GM19240 (cell line): ENCODE results near the gene PRPH2.
"Not testable (repeated sequence)": the region's sequence is repeated elsewhere in the genome, so short reads cannot be mapped to it uniquely, and the experiment has no call there.

Source experiments
- DNase-seq: peaks from one replicate; pipeline ENCODE4 v3.0.0; 2011; ENCODE audit warnings: low spot score; ENCODE audit not compliant: insufficient read length

PRPH2 gene

DNA sequence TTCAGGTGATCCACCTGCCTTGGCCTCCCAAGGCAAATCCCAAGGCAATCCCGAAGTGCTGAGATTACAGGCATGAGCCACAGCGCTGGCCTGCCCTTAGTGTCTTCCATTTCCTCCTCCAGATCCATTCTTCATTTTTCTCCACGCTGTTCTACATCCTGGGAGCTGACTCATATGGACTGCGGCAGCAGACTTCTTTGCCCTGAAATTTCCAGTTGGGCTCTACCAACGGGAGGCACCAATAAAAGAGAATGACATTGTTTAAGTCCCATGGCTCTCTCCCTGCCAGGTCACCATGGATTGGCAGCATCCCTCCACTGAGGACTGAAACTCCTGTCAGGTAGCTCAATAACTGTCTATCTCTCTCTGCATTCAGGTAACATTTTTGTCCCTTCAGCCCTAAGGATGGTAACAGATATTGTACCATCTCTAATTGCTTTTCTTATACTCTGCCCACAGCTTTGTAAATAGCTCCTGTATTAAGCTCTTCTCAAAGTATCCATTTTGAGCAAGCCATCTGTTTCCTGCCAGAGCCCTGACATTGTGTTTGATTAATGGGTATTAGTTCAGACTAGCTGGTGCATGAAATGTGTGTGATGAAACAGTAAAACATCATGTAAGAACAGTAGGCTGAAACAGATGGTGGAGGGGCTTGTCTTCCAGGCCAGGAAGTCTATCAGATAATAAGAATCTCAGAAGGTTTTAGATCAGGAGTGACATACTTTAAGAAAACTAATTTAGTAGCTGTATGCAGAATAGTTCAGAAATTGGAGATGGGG is 19.9 kb upstream of the PRPH2 start:
- DNase-seq: no peak

- no peak for DNase-seq
These were observed 18.3 kb upstream of the PRPH2 start for GRCh38 chr6:42740725-42741124.

DNA sequence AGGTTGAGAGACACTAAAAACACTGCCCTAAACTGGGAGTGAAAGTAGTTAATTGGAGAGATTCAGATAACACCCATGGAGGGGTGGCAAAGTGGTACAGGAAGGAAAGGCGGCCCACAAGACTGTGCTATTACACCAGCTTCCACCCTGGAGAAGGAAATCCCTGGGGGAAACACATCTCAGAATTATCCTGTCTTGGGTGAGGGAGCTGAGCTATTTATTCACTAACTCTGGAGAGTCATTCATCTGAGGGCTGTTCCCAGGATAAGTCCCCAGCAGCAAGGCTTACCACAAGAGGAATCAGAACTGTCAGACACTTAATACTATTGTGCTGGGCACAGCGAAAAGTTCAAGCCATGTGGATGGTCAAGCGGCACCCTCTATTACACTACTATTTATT is 13.6 kb upstream of the PRPH2 start:
- no peak for DNase-seq

- not testable (repeated sequence) for DNase-seq
These were observed 11.6 kb upstream of the PRPH2 start for GRCh38 chr6:42733867-42734481.

DNA sequence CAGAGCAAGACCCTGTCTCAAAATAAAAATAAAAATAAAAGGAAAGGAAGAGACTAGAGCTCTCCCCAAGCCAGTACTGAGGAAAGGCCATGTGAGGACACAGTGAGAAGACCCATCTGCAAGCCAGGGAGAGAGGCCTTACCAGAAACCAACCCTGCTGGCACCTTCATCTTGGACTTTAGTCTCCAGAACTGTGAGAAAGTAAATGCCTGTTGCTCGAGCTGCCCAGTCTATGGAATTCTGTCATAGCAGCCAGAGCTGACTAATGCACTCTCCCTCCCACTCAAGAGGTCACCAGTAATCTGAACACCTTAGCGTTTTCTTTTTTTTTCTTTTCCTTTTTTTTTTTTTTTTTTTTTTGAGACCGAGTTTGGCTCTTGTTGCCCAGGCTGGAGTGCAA is 7.3 kb upstream of the PRPH2 start:
- DNase-seq: no peak

DNA sequence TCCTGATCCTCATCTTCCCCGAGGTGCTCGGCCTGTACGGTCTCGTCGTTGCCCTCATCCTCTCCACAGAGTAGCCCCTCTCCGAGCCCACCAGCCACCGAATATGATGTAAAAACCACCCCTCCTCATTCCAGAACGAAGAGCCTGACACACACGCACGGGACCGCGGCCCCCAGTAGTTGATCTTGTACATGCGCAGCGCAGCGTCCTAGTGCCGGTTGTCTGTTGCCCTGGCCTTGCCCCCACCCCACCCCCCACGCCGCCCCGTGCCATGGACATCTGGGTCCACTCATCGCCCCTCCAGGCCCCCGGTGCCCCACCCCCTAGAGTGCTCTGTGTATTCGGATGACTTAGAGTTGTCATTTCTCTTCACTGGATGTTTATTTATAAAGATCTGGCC is 5.2 kb upstream of the PRPH2 start:
- no peak for DNase-seq

- no peak for DNase-seq
These were observed 4.8 kb upstream of the PRPH2 start for GRCh38 chr6:42727087-42727611.

- DNase-seq: peak; percentile 70
These were observed 4.2 kb upstream of the PRPH2 start for GRCh38 chr6:42726485-42727086.

DNA sequence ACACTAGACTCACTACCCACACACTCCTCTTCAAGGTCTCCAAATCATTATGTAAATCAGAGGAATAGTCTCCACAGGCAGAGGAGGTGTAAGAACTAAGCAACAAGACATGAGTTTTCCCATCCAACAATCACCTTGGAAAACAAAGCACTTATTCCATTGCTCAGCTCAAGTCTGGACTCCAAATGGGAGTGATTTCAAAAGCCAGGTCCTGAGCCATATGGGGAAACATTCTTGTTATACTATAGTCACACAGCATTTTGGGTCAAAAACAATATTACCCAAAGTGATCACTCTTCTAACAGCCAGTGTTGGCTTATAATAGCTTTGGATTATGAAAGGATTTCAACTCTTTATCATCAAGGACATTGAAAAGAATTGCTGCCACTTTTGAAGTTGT is 3.6 kb upstream of the PRPH2 start:
- DNase-seq: no peak

DNA sequence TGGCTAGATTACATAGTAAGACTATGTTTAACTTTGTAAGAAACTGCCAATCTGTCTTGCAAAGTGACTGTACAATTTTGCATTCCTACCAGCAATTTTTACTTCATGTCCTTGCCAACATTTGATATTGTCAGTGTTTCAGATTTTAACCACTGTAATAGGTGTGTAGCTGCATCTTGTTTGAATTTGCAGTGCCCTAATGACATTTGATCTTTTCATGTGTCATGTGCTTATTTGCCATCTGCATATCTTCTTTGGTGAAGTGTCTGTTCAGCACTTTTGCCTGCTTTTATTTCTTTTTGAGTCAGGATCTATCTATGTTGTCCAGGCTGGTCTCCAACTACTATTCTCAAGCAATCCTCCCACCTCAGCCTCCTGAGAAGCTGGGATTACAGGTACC is 2.4 kb upstream of the PRPH2 start:
- no peak for DNase-seq

GRCh38 chr6:42720739-42721138 is 1.7 kb downstream of the PRPH2 start:
- no peak for DNase-seq

DNA sequence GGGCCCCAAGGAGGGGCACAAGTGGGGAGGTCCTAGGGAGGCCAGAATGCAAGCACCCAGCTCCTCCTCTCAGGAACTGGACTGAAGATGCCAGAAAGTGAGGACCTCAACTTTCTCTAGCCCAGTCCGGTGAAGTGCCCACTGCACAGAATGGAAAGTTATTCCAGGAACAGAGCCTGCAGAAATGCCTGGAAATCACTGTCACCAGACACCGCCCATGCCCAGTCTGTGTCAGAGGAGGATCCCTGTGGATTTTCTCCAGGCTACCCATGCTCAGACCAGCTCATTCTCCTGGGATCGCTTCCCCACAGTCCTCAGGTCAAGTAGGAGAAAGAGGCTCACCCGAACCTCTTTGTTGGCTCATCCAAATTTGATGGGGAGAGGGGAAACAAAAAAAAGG is 6.5 kb downstream of the PRPH2 start:
- DNase-seq: no peak

DNA sequence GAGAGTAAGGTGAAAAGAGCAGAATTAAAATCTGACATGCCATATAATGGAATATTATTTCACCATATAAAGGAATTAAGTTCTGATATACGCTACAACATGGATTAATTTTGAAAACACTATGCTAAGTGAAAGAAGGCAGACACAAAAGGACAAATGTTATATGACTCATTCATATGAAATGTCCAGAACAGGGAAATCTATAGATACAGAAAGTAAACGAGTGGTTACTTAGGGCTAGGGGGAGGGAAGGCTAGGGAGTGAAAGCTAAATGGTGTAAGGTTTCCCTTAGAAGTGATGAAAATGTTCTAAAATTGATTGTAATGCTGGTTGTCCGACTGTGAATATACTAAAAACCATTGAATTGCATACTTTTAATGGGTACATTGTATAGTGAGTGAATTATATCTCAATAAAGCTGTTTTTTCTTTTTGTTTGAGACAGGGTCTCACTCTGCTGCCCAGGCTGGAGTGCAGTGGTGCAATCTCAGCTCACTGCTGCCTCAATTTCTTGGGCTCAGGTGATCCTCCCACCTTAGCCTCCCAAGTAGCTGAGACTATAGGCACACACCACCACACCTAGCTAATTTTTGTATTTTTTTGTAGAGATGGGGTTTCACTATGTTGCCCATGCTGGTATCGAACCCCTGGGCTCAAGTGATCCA is 8.2 kb downstream of the PRPH2 start:
- DNase-seq: no peak

DNA sequence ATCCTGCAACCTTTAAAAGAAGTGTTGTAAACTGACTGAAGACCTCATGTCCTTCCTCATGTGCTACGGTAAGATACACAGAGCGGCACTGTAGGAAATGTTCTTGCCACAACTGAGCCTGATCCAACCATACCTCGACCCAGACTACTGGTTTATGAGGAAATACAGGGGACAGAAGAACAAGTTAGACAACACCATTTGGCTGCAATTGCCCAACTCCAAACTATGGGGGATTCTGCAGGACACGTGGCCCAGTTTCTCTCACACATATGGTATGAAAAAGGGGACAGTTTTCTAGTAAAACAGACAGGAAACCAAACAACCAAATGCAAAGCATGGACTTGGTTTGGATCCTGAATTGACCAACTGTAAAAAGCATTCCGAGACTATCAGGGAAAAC is 10.5 kb downstream of the PRPH2 start:
- DNase-seq: no peak

DNA sequence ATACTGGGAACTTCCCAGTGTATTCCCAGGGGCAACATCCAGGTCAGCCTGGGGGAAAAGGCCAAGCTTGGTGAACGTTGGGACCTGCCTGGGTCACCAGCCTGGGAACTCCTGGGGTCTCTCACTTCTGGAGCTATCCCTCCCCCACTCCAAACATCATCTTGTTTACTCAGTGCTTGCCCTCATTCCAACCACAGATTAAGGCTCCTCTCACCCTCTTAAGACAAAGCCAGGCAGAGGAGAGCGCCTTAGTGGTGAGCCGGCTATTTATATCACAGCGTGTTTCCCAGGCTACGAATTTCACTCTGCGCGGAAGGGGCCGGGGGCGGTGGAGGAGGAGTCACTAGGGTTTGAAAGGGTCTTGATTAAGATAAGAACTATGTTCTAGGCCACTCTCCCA is 12.1 kb downstream of the PRPH2 start:
- DNase-seq: no peak

DNA sequence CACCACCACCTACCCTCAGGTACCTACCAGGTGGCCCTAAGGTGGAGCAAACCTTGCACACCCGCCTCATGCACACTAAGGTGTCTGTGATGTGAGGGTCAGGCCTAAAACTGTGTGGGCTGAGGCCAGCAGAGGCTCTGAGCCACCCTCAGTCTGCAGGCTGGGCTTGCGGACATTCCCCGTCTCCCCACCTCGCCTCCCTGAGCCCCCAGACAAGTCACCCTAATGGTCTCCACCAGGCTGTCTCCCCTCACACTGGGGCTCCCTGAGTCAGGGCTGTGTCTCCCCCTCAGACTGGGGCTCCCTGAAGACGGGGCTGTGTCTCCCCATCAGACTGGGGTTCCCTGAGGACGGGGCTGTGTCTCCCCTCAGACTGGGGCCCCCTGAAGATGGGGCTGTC is 12.5 kb downstream of the PRPH2 start:
- DNase-seq: no peak

GRCh38 chr6:42708096-42708495 is 14.3 kb downstream of the PRPH2 start:
- no peak for DNase-seq

DNA sequence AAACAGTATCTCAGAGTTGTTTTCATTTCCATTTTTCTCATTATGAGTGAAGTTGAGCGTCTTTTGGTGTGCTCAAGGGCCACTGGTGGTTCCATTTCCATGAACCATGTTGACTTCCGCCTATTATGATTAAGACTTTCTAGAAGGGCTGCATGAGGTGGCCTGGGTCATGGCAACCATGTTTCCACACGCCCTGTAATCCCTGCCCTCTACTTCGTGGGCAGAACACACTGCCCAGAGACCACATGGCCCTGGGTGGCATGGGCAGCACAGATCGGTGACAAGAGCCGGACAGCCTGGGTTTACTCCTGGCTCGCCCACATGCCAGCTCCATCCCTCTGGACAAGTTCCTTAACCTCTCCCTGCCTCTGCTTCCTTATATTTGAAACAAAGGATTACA is 14.8 kb downstream of the PRPH2 start:
- no peak for DNase-seq

DNA sequence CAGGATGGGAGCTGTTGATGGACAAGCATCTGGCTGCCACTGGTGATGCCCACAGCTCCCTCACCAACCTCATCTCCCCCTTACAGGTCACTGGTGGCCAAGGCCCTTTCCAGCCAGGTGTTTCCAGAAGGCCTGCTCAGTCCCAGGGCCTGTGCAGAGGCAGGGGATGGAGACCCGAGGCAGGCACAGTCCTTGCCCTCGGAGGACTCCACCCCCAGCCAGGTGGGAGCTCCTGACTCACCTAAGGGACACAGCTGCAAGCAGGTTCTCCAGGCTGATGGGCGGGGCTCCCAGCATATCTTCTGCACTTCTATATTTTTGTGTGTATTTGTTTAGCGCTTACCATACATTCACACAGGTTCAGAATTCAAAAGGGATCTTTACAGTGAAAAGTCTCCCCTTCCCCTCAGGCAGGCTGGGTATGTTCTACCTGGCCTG is 17.4 kb downstream of the PRPH2 start:
- no peak for DNase-seq

DNA sequence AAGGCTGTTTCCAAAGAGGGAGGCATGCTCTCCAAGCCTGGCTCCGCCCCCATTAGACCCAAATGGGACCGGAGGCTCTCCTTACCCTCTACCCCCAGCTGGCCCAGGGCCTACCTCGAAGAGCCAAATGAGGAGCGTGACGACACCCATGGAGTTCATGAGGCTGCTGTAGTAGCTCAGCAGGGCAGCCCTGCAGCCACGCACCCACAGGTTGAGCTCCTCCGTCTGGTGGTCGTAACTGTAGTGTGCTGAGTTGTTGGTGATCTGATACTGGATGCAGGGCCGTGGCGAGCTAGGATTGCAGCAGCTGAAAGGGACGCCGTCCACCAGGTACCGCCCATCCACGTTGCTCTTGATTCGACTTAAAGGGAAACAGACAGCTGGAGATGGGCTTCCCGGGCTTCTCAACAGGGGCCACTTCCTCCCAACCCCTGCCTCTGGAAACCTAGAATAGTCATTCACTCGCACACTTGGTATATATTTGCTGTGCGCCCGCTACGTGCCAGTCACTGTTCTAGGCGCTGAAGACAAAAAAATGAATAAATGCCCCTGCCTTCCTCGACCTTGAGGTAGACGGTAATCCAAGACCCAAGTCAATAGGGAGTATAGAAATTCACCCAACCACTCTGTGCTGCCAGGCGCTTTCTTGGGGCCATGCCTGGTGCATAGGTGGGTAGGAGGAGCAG is 18.0 kb downstream of the PRPH2 start:
- DNase-seq: no peak

DNA sequence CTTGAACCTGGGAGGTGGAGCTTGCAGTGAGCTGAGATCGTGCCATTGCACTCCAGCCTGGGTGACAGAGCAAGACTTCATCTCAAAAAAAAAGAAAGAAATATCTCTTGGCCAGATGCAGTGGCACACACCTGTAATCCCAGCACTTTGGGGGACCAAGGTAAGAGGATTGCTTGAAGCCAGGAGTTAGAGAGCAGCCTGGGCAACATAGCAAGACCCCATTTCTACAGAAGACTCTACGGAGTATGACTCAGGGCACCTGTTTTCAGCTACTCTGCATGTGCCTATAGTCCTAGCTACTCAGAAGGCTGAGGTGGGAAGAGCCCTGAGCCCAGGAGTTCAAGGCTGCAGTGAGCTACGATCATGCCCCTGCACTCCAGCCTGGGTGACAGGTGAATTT is 19.6 kb downstream of the PRPH2 start:
- not testable (repeated sequence) for DNase-seq
